Fibroblast of villous mesenchyme (primary cell): ENCODE results near the gene RAB39A. TPM values are rescaled to one million over a fixed set of nuclear protein-coding genes. Genes with fewer than 3 reads are reported as not detected.
"Not testable (repeated sequence)": the region's sequence is repeated elsewhere in the genome, so short reads cannot be mapped to it uniquely, and the experiment has no call there.

ENCODE experiments used
- DNase-seq: peaks from one replicate; pipeline ENCODE4 v3.0.0-alpha.2; 2010; ENCODE audit warnings: low read depth
- H3K4me3 ChIP-seq: 2 replicates; pipeline ENCODE4 v1.5.1; 2011; ENCODE audit warnings: low read depth, mild to moderate bottlenecking, low read length
- total RNA-seq: library from RNA; depleted of rRNA; stranded (reverse); fragments of >200 nt; gene quantifications from 2 replicates; pipeline ENCODE4 v1.2.3, GENCODE V29; 2012
- TF ChIP-seq, protein P1 (sequence below): IDR thresholded peaks from 2 replicates; pipeline ENCODE4 v1.5.1; 2012; ENCODE audit warnings: low read depth, mild to moderate bottlenecking, low read length; ENCODE audit not compliant: insufficient read depth

The RAB39A gene
- total RNA-seq, 1 donor, result not detected

DNA sequence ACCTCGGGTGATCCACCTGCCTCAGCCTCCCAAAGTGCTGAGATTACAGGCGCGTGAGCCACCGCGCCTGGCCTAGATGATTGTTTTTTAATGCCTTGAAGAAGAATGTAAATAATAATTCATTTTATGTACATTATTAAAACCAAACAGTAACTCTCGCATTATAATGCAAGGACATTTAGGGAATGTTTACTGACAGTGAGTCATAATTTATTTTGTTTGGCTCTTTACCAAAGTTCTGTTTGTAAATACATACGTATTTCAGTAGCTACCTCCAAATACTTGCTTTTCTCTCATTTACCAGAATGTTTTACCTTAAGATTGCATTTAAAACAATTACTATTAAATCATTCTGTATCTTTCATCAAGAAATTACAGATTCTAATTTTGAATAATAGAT, 3.0 kb downstream of the RAB39A start:
- TF ChIP-seq, protein P1, sequence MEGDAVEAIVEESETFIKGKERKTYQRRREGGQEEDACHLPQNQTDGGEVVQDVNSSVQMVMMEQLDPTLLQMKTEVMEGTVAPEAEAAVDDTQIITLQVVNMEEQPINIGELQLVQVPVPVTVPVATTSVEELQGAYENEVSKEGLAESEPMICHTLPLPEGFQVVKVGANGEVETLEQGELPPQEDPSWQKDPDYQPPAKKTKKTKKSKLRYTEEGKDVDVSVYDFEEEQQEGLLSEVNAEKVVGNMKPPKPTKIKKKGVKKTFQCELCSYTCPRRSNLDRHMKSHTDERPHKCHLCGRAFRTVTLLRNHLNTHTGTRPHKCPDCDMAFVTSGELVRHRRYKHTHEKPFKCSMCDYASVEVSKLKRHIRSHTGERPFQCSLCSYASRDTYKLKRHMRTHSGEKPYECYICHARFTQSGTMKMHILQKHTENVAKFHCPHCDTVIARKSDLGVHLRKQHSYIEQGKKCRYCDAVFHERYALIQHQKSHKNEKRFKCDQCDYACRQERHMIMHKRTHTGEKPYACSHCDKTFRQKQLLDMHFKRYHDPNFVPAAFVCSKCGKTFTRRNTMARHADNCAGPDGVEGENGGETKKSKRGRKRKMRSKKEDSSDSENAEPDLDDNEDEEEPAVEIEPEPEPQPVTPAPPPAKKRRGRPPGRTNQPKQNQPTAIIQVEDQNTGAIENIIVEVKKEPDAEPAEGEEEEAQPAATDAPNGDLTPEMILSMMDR, result no peak
- no peak for DNase-seq
- no peak overlapping the region for H3K4me3 ChIP-seq

DNA sequence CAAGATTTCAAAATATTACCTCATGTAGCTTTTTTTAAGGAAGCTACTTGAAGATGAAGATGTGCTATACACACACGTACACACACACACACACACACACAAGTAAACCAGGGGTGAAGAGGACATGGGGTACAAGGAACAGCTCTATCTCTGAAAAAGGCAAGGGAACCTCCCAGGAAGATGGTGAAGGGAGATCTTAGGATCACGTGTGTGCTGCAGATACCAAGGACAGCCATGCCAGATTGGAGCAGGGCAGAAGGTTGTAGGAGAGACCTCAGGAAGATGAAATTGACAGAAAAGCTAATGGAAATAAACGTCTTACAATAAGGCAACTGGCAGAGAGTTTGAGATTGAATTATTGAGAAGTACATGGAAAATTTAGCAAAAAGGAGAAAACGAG, 19.7 kb downstream of the RAB39A start:
- TF ChIP-seq, protein P1, result no peak
- no peak overlapping the region for H3K4me3 ChIP-seq
- no peak for DNase-seq

DNA sequence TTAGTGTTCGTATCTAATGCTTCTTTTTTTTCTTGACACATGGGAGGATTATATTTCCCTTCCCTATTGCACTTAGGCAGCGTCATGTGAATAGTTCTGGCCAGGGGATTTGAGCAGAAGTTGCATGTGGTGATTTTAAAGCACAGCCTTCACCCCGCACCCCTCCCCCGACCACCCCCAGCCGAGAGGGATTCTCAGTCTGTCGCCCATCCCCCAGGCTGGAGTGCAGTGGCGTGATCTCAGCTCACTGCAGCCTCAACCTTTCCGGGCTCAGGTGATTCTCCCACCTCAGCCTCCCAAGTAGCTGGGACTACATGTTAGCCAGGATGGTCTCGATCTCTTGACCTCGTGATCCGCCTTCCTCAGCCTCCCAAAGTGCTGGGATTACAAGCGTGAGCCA, 20.1 kb downstream of the RAB39A start:
- not testable (repeated sequence) for DNase-seq, H3K4me3 ChIP-seq

DNA sequence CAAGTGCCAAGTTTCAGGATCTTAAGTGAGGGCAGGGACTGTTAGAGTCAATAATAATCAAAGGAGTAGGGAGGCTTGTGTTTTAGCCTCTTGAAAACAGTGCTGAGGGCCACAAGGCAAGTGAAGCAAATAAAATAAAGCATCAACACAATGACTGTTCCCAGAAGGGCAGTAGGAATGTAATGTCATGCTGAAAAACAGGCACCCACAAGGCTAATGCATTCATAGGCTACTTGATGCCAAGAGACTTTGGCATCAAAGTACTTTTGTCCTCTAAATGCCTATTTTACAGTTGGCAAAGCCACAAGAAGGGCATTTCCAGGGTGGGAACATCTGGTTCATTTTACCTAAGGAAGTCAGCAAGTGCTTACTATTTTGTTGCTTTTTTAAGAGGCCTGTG, 22.9 kb downstream of the RAB39A start:
- DNase-seq, result no peak

DNA sequence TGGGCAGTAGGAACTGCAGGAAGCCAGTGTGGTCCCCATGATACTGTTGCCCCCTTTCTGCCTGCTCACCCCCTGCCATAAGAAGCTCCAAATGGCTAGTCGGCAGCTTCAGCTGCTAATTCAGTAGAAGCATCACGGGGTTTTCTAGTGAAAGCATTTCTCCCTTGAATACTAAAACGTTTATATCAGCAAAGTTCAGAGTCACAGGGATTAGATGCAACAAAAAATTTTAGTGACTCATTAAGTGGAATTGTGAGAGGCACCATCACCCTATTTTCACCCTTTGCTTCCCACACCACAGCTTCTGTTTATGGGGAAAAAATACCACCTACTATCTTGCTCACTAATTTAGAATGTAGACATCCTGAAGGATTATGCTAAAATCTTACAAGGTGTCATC, 25.2 kb downstream of the RAB39A start:
- TF ChIP-seq, protein P1, result no peak
- no peak for DNase-seq
- no peak overlapping the region for H3K4me3 ChIP-seq

More for the DNA sequence above, 22.9 kb downstream of the RAB39A start:
- H3K4me3 ChIP-seq, result no peak overlapping the region
- TF ChIP-seq, protein P1, result no peak

DNA sequence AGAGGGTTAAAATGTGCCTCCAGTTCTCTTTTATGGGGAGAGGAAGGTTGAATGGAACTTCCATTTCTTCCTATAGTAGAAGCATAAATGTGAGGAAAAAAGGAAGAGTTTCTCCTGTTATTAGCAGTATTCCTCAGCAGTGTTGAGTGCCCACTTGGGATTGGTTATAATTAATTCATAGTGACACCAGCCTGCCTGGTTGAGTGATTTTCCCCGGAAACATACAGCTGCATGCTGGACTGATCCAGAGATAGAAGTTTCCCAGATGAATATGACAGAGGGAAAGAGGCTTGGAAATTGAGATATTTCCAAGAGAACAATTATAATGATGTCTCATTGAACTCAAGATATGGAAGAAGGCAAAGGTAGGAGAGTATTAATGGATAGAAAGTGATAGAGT, 28.3 kb downstream of the RAB39A start:
- H3K4me3 ChIP-seq, result no peak overlapping the region
- TF ChIP-seq, protein P1, result no peak
- DNase-seq, result no peak

DNA sequence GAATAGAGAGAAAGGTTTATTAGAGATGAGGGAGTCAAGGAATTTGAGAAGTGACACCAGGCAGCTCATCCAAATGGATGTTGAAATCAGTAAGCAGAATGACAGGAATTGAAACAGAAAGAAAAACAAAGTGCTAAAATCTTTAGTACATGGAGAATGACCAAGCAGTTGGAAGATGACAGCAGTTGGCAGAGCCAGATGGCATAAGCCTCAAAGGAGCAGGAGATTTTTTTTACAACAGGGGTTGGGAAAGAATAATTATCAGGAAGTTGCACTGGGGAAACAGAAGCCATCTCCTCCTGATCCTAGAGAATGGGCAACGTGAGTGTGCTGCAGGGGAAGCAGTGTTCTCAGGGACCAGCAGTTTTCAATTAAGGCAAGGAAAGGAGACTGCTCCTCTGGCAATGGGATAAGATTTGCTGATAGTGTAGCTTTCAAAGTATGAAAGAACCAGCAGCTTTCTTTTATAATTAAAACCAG, 28.9 kb downstream of the RAB39A start:
- TF ChIP-seq, protein P1, result no peak
- DNase-seq, result peak; percentile 19
- H3K4me3 ChIP-seq, result no peak overlapping the region

DNA sequence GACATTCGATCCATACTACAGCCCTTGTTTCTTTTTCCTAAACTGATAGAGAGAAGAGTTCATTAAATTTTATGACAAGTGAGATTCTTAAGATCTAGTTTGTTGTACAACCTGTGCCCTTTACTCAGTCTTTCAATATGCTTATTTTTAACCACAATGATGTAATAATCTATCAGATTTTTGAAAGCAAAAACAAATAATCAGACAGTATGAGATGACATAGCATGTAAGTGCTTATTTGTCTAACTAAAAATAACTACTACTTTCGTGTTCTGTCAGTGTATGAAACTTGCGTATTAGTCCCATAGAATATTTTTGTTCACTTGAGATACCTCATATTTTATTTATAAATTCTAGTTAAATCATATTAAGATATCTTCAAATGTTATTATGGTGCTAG, 33.2 kb downstream of the RAB39A start:
- no peak overlapping the region for H3K4me3 ChIP-seq
- no peak for DNase-seq
- TF ChIP-seq, protein P1, result no peak
